Measurements from ENCODE around the gene TPK1. TPM values are rescaled to one million over a fixed set of nuclear protein-coding genes. Genes with fewer than 3 reads are reported as not detected.

TPK1 gene
- polyA plus RNA-seq, 2 of the 4 experiments (the other 2 are of a cell fraction) = 1.4 to 2.5 TPM

GRCh38 chr7:144738146-144738545, 97.7 kb downstream of the TPK1 start:
- ATAC-seq (no peak), FAIRE-seq (no peak), DNase-seq (ENCODE audit: low read depth in 1 of 2, low spot score in 1 of 2) (no peak)
- POLR2A ChIA-PET = no interaction called here
- 5% methylated on average over 3 of the region's 3 CpGs for WGBS (ENCODE audit: missing lambda C conversion rate)
- Histone ChIP-seq H3K9me3 (no peaks in the 10 kb centered on the region), H3K27ac (no peak overlapping the region), H3K4me3 (no peak overlapping the region), H3K4me2 (no peak overlapping the region), H3K4me1 (no peaks in the 10 kb centered on the region)
- TF ChIP-seq MAX (IDR thresholded peaks at IDR 0.05) = no peak
- no peak for TF ChIP-seq ZC3H11A (IDR thresholded peaks at IDR 0.05)
- no peak for TF ChIP-seq MAFK (IDR thresholded peaks at IDR 0.05; ENCODE audit: partially characterized antibody)
- TF ChIP-seq EHF (CRISPR knock-in tag; IDR thresholded peaks at IDR 0.05) = no peak
- no peak for TF ChIP-seq ATOH8 (CRISPR knock-in tag; IDR thresholded peaks at IDR 0.05; ENCODE audit: low read depth)
- no peak for TF ChIP-seq HDAC2 (IDR thresholded peaks at IDR 0.05)
- TF ChIP-seq NPAS2 (CRISPR knock-in tag; IDR thresholded peaks at IDR 0.05; ENCODE audit: borderline replicate concordance) = no peak
- no peak for TF ChIP-seq SREBF2 (IDR thresholded peaks at IDR 0.05)
- TF ChIP-seq CBX8 (IDR thresholded peaks at IDR 0.05) = no peak
- TF ChIP-seq FOSL2 (IDR thresholded peaks at IDR 0.05) = no peak
- TF ChIP-seq FOSL2 (CRISPR knock-in tag; IDR thresholded peaks at IDR 0.05) = no peak
- no peak for TF ChIP-seq KDM5A (IDR thresholded peaks at IDR 0.05)
- CTCF ChIA-PET = interaction anchor here (0.6 to 2.5 kb wide), 4 partner anchors 12 to 350 kb away, joined by 3 to 7 read pairs (median 4); partner anchors contain the start of gene TPK1

- TF ChIP-seq CBX2 (IDR thresholded peaks at IDR 0.05; ENCODE audit: borderline replicate concordance, low read depth) (no peak), POLR2A (IDR thresholded peaks at IDR 0.05; ENCODE audit: low read length) (no peak), REST (IDR thresholded peaks at IDR 0.05) (no peak), SREBF2 (IDR thresholded peaks at IDR 0.05) (no peak), MAX (IDR thresholded peaks at IDR 0.05) (no peak), USF2 (IDR thresholded peaks at IDR 0.05) (no peak)
- ChIA-PET POLR2A (no interaction called here), CTCF (interaction anchor here (2.5 kb wide), 1 partner anchor 100 kb away, joined by 7 read pairs; the partner anchor contains the start of gene TPK1)
- no peak overlapping the region for H3K4me3 ChIP-seq
- 0% methylated on average over 1 of the region's 1 CpG for WGBS (ENCODE audit: missing lambda C conversion rate)
- DNase-seq (ENCODE audit: low read depth in 1 of 2, low spot score in 1 of 2) = no peak
- no peak for FAIRE-seq
- H3K4me2 ChIP-seq = no peak overlapping the region
- no peak for ATAC-seq
- H3K4me1 ChIP-seq = no peaks in the 10 kb centered on the region
- no peaks in the 10 kb centered on the region for H3K9me3 ChIP-seq
- no peak overlapping the region for H3K27ac ChIP-seq
These were observed 98.9 kb downstream of the TPK1 start for GRCh38 chr7:144736880-144737493.

GRCh38 chr7:144735505-144736276, 100.2 kb downstream of the TPK1 start:
- no peak for DNase-seq (ENCODE audit: low read depth in 1 of 2, low spot score in 1 of 2)
- Histone ChIP-seq H3K4me3 (no peak overlapping the region), H3K27ac (no peak overlapping the region), H3K9me3 (no peaks in the 10 kb centered on the region), H3K4me1 (no peaks in the 10 kb centered on the region), H3K4me2 (no peak overlapping the region)
- TF ChIP-seq HOXA7 (CRISPR knock-in tag; IDR thresholded peaks at IDR 0.05) (no peak), MAX (IDR thresholded peaks at IDR 0.05) (no peak), MAFK (IDR thresholded peaks at IDR 0.05; ENCODE audit: partially characterized antibody) (no peak), FOXS1 (CRISPR knock-in tag; IDR thresholded peaks at IDR 0.05) (no peak), HMGXB4 (CRISPR knock-in tag; IDR thresholded peaks at IDR 0.05; ENCODE audit: borderline replicate concordance) (no peak), GATA3 (IDR thresholded peaks at IDR 0.05; ENCODE audit: borderline replicate concordance) (no peak), KDM1A (IDR thresholded peaks at IDR 0.05; ENCODE audit: low read depth) (no peak), PBX3 (IDR thresholded peaks at IDR 0.05) (no peak), ATOH8 (CRISPR knock-in tag; IDR thresholded peaks at IDR 0.05; ENCODE audit: low read depth) (no peak), RARB (CRISPR knock-in tag; IDR thresholded peaks at IDR 0.05) (no peak)
- POLR2A ChIA-PET = no interaction called here
- WGBS (ENCODE audit: missing lambda C conversion rate) = 25% methylated on average over 8 of the region's 8 CpGs
- ATAC-seq = no peak
- FAIRE-seq = no peak
- CTCF ChIA-PET = no interaction called here
